K562 (cell line): ENCODE measurements around the gene CMBL. TPM values are rescaled to one million over a fixed set of nuclear protein-coding genes. Genes with fewer than 3 reads are reported as not detected.

Experiments used
- CC2D1A ChIP-seq: fragments of 450-650 bp; IDR thresholded peaks from 2 replicates; pipeline ENCODE4 v1.6.1; 2017; ENCODE audit warnings: mild to moderate bottlenecking
- CCNT2 ChIP-seq: IDR thresholded peaks from 2 replicates; pipeline ENCODE4 v1.6.1; 2011; ENCODE audit warnings: borderline replicate concordance, low read depth, mild to moderate bottlenecking, moderate library complexity, mixed read lengths, low read length; ENCODE audit not compliant: insufficient read length; ENCODE audit errors: extremely low read depth
- CHD1 ChIP-seq: fragments of 200-600 bp; sonication (generic); IDR thresholded peaks from one replicate; pipeline ENCODE4 v1.6.1; 2012; ENCODE audit warnings: mild to moderate bottlenecking, moderate library complexity, low read length, inconsistent platforms
- CREB3L1 ChIP-seq: fragments of 450-650 bp; IDR thresholded peaks from 2 replicates; pipeline ENCODE4 v1.6.1; 2014; ENCODE audit warnings: low read depth, mild to moderate bottlenecking, moderate library complexity, borderline replicate concordance
- FOSL1 ChIP-seq: fragments of 200-800 bp; sonication (Bioruptor generic); conservative IDR thresholded peaks from 2 replicates; pipeline ENCODE4 v1.6.1; 2016; ENCODE audit warnings: missing genetic modification characterization, missing compliant biosample characterization
- GTF2A2 ChIP-seq: IDR thresholded peaks from 2 replicates; pipeline ENCODE4 v1.6.1; 2016; ENCODE audit warnings: mild to moderate bottlenecking, missing genetic modification characterization, missing compliant biosample characterization
- NFRKB ChIP-seq: fragments of 450-650 bp; IDR thresholded peaks from 2 replicates; pipeline ENCODE4 v1.6.1; 2016; ENCODE audit warnings: low read depth
- NR2C2 ChIP-seq, 2 experiments: fragments of 200-800 bp in 1 of 2; sonication (Bioruptor generic) in 1 of 2; sonication (generic) in 1 of 2; formaldehyde crosslinking in 1 of 2; IDR thresholded peaks; 2 replicates each; pipeline versions ENCODE4 v1.6.1 to v1.8.0; 2016 to 2022; ENCODE audit warnings: mild to moderate bottlenecking in 1 of 2, missing compliant biosample characterization in 1 of 2, missing genetic modification characterization in 1 of 2, missing genetic modification reagents in 1 of 2
- PCBP1 ChIP-seq: fragments of 200-400 bp; formaldehyde crosslinking; IDR thresholded peaks from 2 replicates; pipeline ENCODE4 v1.6.1; 2018; ENCODE audit warnings: mild to moderate bottlenecking, low read depth, low read length; ENCODE audit not compliant: poor library complexity, severe bottlenecking
- RFX7 ChIP-seq: fragments of 250-450 bp; sonication (Bioruptor Pico); IDR thresholded peaks from 2 replicates; pipeline ENCODE4 v1.5.1; 2021; ENCODE audit warnings: mild to moderate bottlenecking
- ZBTB7A ChIP-seq: IDR thresholded peaks from 2 replicates; pipeline ENCODE4 v1.6.1; 2011; ENCODE audit warnings: low read depth, mild to moderate bottlenecking, low read length, moderate library complexity, borderline replicate concordance; ENCODE audit not compliant: control insufficient read depth
- ZFX ChIP-seq: sonication (generic); formaldehyde crosslinking; IDR thresholded peaks from 2 replicates; pipeline ENCODE4 v1.8.0; 2022; ENCODE audit warnings: mild to moderate bottlenecking, missing genetic modification reagents, moderate library complexity
- ZNF212 ChIP-seq: fragments of 450-650 bp; formaldehyde crosslinking; IDR thresholded peaks from 2 replicates; pipeline ENCODE4 v1.4.0; 2020; ENCODE audit warnings: mild to moderate bottlenecking
- ZNF75A ChIP-seq: fragments of 450-650 bp; formaldehyde crosslinking; IDR thresholded peaks from 2 replicates; pipeline ENCODE4 v1.4.0; 2020; ENCODE audit warnings: mild to moderate bottlenecking
- ZNF780A ChIP-seq: fragments of 250-450 bp; sonication (Bioruptor Pico); IDR thresholded peaks from 2 replicates; pipeline ENCODE4 v1.5.0; 2021; ENCODE audit warnings: mild to moderate bottlenecking
- polyA plus RNA-seq, 8 experiments: library from polyadenylated mRNA; depleted of rRNA in 4 of 8; stranded (reverse) in 5 of 8; unstranded in 3 of 8; fragments of >200 nt; fragmentation: Nextera tagmentation in 2 of 8; fragmentation: Illumina TruSeq in 1 of 8; extraction: Ambion mirVana in 2 of 8; extraction: Trizol in 1 of 8; gene quantifications; 2 replicates each; pipeline versions ENCODE4 v1.2.1 to v1.2.3, GENCODE V29; 2011 to 2014; ENCODE audit warnings: inconsistent platforms in 1 of 8, missing spikeins in 1 of 8
- total RNA-seq, 7 experiments: library from RNA; depleted of rRNA in 6 of 7; stranded (reverse); fragments of >200 nt in 6 of 7; fragmentation: Illumina TruSeq in 2 of 7; extraction: Trizol in 2 of 7; gene quantifications; 2 replicates each; pipeline versions ENCODE4 v1.2.1 to v1.2.3, GENCODE V29; 2011 to 2021; ENCODE audit warnings: low replicate concordance in 1 of 7
- TF ChIP-seq, protein P1 (sequence below): sonication (generic); formaldehyde crosslinking; IDR thresholded peaks from 2 replicates; pipeline ENCODE4 v1.8.0; 2022; ENCODE audit warnings: missing genetic modification reagents, mild to moderate bottlenecking, borderline replicate concordance
- TF ChIP-seq, protein P2 (sequence below): sonication (generic); IDR thresholded peaks from 2 replicates; pipeline ENCODE4 v1.6.1; 2016
- TF ChIP-seq, protein P3 (sequence below), 3 experiments: fragments of 200-800 bp in 1 of 3; fragments of 250-450 bp in 1 of 3; fragments of 450-650 bp in 1 of 3; sonication (Bioruptor Pico) in 1 of 3; sonication (Bioruptor generic) in 1 of 3; formaldehyde crosslinking in 1 of 3; IDR thresholded peaks; 2 replicates each; pipeline versions ENCODE4 v1.6.1 to v1.8.0; 2016 to 2022; ENCODE audit warnings: mild to moderate bottlenecking in 2 of 3, missing genetic modification characterization in 2 of 3, missing compliant biosample characterization in 1 of 3, moderate library complexity in 1 of 3

The CMBL gene
- total and polyA plus RNA-seq, 9 of the 15 experiments (the other 6 are each of a cell fraction or from before 2014, with no cell fraction given): 22.6 to 192 (median 71.1) TPM

DNA sequence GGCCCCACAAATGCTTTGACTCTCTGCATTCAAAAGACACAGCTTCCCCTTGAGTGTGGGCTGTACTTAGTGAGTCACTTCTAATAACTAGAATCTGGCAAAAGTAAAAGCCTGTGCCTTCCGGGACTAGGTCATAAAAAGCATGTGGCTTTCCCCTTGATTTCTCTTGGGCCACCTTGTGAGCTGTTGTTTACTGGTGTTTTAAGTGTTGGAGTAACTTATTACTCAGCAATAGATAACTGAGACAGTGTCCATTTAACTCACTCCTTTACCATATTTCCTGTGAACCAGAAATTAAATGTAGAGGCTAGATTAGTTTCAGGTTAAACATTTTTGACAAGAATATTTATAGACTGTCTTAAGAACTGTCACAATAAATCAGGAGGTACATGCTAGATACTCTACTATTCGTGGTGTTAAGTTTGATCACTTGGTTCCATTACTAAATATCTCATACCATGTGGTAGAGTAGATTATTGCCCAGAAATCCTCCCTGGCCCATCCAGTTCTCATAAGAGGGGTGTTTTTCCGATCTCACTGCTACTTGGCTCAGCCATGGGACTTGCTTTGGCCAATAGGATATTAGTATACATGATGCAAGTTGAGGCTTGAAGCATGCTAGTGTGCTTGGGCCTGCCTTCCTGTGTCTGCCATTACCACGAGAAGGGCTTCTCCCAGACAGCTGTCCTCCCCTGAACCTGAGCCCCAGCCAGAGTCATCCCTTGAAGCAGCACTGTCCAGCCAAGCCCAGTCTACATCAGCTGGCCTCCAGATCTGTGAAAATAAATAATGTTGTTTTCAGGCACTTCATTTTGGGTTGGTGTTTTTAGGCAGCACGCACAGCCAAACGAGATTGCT lies 10.4 kb upstream of the CMBL start (continued):
- TF ChIP-seq, protein P1, sequence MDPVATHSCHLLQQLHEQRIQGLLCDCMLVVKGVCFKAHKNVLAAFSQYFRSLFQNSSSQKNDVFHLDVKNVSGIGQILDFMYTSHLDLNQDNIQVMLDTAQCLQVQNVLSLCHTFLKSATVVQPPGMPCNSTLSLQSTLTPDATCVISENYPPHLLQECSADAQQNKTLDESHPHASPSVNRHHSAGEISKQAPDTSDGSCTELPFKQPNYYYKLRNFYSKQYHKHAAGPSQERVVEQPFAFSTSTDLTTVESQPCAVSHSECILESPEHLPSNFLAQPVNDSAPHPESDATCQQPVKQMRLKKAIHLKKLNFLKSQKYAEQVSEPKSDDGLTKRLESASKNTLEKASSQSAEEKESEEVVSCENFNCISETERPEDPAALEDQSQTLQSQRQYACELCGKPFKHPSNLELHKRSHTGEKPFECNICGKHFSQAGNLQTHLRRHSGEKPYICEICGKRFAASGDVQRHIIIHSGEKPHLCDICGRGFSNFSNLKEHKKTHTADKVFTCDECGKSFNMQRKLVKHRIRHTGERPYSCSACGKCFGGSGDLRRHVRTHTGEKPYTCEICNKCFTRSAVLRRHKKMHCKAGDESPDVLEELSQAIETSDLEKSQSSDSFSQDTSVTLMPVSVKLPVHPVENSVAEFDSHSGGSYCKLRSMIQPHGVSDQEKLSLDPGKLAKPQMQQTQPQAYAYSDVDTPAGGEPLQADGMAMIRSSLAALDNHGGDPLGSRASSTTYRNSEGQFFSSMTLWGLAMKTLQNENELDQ (CRISPR knock-in tag): no peak
- no peak for TF ChIP-seq NR2C2 (CRISPR knock-in tag; IDR thresholded peaks at IDR 0.05)
- TF ChIP-seq NR2C2 (tag; IDR thresholded peaks at IDR 0.05): no peak; the same call in 1 of the 2 replicates
- TF ChIP-seq NFRKB: peak; percentile 55; the same call in 1 of the 2 replicates
- TF ChIP-seq ZBTB7A: no peak
- no peak for TF ChIP-seq RFX7 (CRISPR knock-in tag)
- TF ChIP-seq, protein P2, sequence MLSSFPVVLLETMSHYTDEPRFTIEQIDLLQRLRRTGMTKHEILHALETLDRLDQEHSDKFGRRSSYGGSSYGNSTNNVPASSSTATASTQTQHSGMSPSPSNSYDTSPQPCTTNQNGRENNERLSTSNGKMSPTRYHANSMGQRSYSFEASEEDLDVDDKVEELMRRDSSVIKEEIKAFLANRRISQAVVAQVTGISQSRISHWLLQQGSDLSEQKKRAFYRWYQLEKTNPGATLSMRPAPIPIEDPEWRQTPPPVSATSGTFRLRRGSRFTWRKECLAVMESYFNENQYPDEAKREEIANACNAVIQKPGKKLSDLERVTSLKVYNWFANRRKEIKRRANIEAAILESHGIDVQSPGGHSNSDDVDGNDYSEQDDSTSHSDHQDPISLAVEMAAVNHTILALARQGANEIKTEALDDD: peak; percentile 99
- no peak for TF ChIP-seq CCNT2
- no peak for TF ChIP-seq CHD1
- TF ChIP-seq GTF2A2: no peak
- 0 out of 2 replicates have a peak, but pooled peaks have one; percentile 8 for TF ChIP-seq CREB3L1
- TF ChIP-seq ZNF75A (CRISPR knock-in tag): no peak
- peak; percentile 44 for TF ChIP-seq ZFX (CRISPR knock-in tag)
- TF ChIP-seq ZNF780A (CRISPR knock-in tag): no peak
- peak; percentile 56 for TF ChIP-seq FOSL1 (tag)
- TF ChIP-seq ZNF212 (CRISPR knock-in tag): no peak
- TF ChIP-seq, protein P3, sequence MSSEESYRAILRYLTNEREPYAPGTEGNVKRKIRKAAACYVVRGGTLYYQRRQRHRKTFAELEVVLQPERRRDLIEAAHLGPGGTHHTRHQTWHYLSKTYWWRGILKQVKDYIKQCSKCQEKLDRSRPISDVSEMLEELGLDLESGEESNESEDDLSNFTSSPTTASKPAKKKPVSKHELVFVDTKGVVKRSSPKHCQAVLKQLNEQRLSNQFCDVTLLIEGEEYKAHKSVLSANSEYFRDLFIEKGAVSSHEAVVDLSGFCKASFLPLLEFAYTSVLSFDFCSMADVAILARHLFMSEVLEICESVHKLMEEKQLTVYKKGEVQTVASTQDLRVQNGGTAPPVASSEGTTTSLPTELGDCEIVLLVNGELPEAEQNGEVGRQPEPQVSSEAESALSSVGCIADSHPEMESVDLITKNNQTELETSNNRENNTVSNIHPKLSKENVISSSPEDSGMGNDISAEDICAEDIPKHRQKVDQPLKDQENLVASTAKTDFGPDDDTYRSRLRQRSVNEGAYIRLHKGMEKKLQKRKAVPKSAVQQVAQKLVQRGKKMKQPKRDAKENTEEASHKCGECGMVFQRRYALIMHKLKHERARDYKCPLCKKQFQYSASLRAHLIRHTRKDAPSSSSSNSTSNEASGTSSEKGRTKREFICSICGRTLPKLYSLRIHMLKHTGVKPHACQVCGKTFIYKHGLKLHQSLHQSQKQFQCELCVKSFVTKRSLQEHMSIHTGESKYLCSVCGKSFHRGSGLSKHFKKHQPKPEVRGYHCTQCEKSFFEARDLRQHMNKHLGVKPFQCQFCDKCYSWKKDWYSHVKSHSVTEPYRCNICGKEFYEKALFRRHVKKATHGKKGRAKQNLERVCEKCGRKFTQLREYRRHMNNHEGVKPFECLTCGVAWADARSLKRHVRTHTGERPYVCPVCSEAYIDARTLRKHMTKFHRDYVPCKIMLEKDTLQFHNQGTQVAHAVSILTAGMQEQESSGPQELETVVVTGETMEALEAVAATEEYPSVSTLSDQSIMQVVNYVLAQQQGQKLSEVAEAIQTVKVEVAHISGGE (CRISPR knock-in tag; IDR thresholded peaks at IDR 0.05): no peak
- no peak for TF ChIP-seq CC2D1A
- no peak for TF ChIP-seq PCBP1
